ENCODE results near the gene NUP93.
A peak's percentile ranks its signal among the peaks of the same experiment; 100 is the strongest.

The NUP93 gene

DNA sequence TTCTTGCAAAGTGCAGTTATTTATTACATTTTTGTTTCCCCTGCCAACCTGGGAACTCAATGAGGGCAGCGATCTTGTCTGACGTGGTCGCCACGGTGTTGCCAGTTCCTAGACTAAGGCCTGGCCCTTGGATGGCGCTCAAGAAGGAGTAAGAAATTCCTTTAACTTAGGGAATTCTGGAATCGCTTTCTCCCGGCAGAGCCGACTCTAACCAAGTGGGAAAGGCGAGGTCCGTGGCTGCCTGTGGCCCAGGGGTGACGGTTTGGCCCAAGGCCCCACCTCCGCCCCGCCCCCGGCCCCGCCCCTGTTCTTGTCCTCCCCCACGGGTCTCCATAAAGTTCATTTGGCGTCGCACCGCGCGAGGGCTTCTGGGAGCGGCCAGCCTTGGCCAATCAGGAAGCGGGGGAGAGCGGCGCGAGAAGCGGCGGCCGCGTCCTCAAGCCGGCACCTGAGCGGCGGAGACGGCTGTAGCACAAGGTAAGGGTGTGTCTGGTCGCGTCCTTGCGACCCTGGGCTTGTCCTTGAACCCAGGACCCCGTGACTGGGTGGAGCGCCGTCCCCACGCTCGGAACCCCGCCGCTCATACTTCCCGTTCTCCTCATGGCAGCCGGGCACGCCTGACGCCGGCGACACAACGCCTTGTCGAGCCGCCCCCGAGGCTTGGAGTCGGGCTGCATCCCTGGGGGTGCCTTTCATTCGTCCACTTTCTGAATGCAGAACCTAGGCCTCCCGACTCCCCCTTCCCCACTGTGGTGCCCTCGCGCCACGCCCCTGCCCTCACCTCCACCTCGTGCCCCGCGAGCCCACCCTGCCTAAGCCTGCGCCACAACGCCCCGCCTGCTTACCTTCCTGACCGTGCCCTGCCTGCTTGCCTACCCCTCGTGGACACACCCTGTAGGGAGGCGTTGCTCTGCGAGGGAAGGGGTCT, at the start of gene NUP93:
NUP93 (plus strand) TSS at position 395 of the 928 bp plus-strand sequence. CDS start 18,119 bp downstream, outside the sequence.
- peak; percentile 34 to 88 for DNase-seq

GRCh38 chr16:56681939-56682702, 47.8 kb upstream of the NUP93 start, which contains the start of gene MT1X:
Gene MT1X (plus strand): TSS chr16:56682470. CDS start chr16:56682541, 71 bp downstream.
- peak; percentile 50 to 93 for DNase-seq

GRCh38 chr16:56682703-56683397, 47.1 kb upstream of the NUP93 start:
- DNase-seq = no peak

DNA sequence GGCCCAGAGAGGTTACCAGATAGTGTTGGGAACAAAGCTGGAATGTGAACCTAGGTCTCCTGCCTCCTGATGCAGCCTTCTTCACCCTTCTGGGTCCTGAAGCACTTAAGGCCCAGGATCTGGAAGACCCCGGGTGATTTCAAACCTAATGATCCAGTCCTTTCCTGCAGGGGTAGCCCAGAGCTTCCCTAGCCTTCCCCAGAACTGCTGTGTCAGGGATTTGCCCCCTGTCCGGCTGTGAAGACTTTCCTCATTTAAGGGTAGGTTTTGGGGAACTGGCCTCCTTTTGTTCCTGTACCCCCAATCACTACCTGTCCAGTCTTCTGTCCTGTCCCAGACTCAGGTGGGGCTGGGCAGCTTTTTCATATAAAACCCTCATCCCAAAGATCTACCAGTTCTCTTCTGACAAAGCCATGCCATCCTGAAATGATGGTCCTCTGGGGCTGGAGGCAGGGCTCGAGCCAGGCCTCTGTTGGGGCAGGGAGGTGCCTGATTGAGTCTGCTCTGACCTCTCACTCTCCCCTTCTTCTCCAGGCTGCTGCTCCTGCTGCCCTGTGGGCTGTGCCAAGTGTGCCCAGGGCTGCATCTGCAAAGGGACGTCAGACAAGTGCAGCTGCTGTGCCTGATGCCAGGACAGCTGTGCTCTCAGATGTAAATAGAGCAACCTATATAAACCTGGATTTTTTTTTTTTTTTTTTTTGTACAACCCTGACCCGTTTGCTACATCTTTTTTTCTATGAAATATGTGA, 46.3 kb upstream of the NUP93 start:
- no peak for DNase-seq

GRCh38 chr16:56684256-56684925, 45.5 kb upstream of the NUP93 start:
- no peak for DNase-seq

GRCh38 chr16:56684926-56685590, 44.9 kb upstream of the NUP93 start:
- peak in 1 of 2 experiments; percentile 39 for DNase-seq

DNA sequence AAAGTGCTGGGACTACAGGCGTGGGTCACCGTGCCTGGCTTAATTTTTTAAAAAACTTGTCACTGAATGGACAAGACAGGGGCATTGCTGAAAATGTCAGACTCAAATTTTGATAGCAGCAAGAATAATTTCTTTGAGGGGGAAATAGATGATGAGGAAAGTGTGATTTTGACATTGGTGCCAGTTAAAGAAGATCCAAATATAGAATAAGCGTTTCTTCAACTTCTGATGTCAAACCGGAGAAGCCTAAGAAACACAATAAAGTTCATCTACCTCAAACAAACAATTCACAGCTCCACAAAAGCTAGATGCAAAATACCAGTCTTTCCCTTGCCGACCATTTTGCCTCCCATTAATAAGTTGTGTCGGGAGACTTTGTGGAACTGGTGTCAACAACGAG, 43.2 kb upstream of the NUP93 start:
- DNase-seq = no peak

DNA sequence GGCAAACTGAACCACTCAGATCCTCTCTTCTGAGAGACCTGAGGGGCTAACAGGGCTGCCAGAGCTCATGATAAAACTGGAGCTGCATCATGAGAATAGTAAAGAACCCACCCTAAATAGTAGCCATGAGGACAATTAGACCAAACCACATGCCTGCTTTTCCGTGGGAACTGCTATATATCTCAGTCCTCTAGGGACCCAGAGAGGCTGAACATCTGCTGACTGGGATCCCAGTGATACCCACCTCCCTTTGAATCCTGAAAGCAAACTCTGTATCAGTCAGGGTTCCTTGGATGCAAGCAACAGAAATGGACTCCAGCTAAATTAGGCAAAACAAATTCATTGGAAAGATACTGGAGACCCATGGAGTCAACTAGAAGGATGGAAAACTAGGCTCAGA, 41.2 kb upstream of the NUP93 start:
- DNase-seq = no peak

- DNase-seq = no peak
These were observed 40.8 kb upstream of the NUP93 start for GRCh38 chr16:56689171-56689570.

DNA sequence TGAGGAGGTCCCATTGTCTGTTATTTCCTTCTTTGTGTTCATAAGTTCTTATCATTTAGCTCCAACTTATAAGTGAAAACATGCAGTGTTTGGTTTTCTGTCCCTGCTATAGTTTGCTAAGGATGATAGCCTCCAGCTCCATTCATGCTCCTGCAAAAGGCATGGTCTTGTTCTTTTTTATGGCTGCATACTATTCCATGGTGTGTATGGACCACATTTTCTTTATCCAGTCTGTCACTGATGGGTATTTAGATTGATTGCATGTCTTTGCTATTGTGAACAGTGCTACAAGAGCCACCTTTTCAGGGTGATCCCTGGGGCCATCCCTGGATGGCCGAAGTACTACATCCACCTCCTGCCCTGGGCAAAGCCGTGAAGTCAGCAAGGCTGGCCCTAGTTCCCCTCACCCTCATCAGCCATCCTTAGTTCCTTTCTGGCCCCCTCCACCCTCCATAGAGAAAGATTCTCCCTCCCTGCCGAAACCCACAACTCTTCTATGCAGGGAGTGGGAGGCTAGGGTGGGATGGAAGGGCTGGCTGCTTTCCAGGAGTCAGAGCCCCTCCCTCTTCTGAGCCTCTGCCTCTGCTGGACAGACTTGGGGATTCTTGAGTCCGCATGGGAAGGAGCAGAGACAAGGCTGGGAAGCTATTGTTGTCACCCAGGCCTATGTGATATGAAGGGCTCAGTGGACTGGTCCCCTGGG, 39.4 kb upstream of the NUP93 start:
- no peak for DNase-seq

- DNase-seq = no peak
These were observed 38.0 kb upstream of the NUP93 start for GRCh38 chr16:56691885-56692284.

- DNase-seq = no peak
These were observed 34.7 kb upstream of the NUP93 start for GRCh38 chr16:56695246-56695645.

GRCh38 chr16:56697456-56698155, 32.3 kb upstream of the NUP93 start:
- no peak for DNase-seq

- no peak for DNase-seq
These were observed 29.7 kb upstream of the NUP93 start for GRCh38 chr16:56700195-56700594.

GRCh38 chr16:56700631-56701030, 29.3 kb upstream of the NUP93 start:
- DNase-seq = no peak

DNA sequence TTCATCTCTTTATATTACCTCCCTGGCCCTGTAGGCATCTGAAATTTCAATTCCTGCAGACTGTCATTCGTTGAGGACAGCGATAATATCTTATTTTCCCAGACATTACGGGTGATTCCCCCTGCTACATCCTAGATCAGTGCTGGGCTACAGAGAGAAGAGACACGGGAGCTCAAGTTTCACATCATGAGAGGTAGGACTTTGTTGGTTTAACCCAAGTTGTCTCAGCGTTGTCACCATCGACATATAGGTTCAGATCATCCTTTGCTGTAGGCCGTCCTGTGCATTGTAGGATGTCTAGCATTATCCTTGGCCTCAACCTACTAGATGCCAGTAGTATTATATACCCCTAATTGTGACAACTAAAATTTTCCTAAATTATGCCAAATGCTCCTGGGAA, 28.4 kb upstream of the NUP93 start:
- DNase-seq = no peak

DNA sequence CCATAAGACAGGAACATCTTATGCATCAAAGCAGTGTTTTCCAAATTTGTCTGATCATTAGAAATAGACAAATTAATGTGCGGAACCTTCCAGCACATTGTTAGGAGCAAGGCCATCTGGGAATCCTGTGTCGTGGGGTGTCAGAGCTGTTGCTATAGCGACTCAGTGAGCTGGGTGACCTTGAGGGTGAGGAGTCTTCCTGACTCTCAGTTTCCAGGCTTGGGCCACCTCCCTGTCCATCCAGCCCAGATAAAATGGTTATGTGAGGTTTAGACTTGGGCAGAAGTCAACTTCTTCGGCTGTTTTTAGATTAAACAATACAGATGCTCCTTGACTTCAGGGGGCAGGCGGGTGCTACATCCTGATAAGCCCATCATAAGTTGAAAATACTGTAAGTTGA, 27.1 kb upstream of the NUP93 start:
- no peak for DNase-seq

DNA sequence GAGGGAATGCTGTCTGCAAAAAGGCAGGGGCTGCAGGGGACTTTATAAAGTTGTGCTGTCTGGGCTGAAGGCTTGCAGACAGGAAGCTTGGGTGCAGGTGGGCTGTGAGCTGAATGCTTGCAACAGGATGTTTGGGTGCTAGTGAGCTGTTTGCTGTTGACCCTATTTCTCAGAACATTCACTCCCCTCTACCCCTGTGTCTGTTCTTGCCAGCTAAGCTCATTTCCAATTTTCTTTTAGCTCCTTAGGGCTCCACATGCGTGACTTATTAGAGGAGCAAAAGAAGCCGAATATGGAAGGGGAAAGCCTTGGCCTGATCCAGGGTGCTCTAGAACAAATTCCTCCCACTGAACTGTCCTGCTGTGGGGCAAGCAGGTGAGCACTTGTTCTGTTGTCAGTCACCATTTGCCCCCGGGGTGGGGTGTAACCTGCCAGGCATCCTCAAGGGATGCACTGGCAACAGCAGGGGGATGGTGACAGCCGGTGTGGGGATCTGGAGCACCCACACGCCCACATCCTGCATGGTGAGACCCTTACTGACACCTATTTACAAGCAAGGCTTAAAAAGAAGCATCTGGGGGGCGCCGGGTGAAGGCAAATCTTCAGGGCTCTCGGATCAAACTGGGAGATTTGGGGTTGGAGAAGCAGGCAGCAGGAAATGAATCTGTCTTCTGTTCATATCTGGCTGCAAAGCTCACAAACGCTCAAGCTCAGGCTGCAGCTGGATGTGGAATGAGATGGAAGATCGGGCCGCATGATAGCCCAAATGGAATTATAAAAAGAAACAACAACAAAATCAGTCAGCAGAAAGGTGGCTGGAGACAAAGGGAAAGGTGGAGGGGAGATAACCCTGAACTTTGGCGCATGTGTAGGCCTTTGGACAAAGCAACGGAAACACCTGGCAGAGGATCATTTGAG, 21.1 kb upstream of the NUP93 start:
- DNase-seq = no peak
